H1 (cell line): Measurements from ENCODE around the gene FGR. TPM values are rescaled to one million over a fixed set of nuclear protein-coding genes. Genes with fewer than 3 reads are reported as not detected.

ENCODE experiments used
- BCL11A ChIP-seq, 2 experiments: IDR thresholded peaks; one replicate each; pipeline ENCODE4 v1.6.1; 2011; ENCODE audit warnings: low read depth in 2 of 2, low read length in 2 of 2, mild to moderate bottlenecking in 2 of 2
- CEBPB ChIP-seq: IDR thresholded peaks from 2 replicates; pipeline ENCODE4 v1.6.1; 2012; ENCODE audit warnings: low read depth, low read length
- CHD7 ChIP-seq: fragments of 300-600 bp; sonication (generic); IDR thresholded peaks from 2 replicates; pipeline ENCODE4 v1.7.1; 2012; ENCODE audit warnings: low read length, moderate library complexity, mild to moderate bottlenecking, inconsistent platforms; ENCODE audit not compliant: insufficient replicate concordance
- KDM1A ChIP-seq: fragments of 200-600, 300-600 bp; sonication (generic); IDR thresholded peaks from 2 replicates; pipeline ENCODE4 v1.7.1; 2016; ENCODE audit warnings: mild to moderate bottlenecking, low read length, borderline replicate concordance
- MAX ChIP-seq: IDR thresholded peaks from 2 replicates; pipeline ENCODE4 v1.6.1; 2012; ENCODE audit warnings: inconsistent platforms
- RFX5 ChIP-seq: IDR thresholded peaks from 2 replicates; pipeline ENCODE4 v1.6.1; 2011; ENCODE audit warnings: low read depth, low read length, improper control_type of control experiment, borderline replicate concordance
- SIN3A ChIP-seq, 2 experiments: IDR thresholded peaks in 1 of 2; conservative IDR thresholded peaks in 1 of 2; 2 replicates each; pipeline ENCODE4 v1.6.1; 2011 to 2012; ENCODE audit warnings: low read length in 2 of 2, improper control_type of control experiment in 1 of 2, low read depth in 1 of 2, mild to moderate bottlenecking in 1 of 2
- SIX5 ChIP-seq: IDR thresholded peaks from 2 replicates; pipeline ENCODE4 v1.6.1; 2011; ENCODE audit warnings: mild to moderate bottlenecking, low read depth, low read length
- TAF7 ChIP-seq: optimal IDR thresholded peaks from 2 replicates; pipeline ENCODE3; 2011; ENCODE audit warnings: low read depth, mild to moderate bottlenecking, inconsistent platforms, low read length, moderate library complexity, borderline replicate concordance
- polyA plus RNA-seq, 7 experiments: library from polyadenylated mRNA; depleted of rRNA in 3 of 7; stranded (reverse) in 5 of 7; unstranded in 2 of 7; fragments of >200 nt in 5 of 7; fragments of 200-250 nt in 2 of 7; gene quantifications; 1 replicate in 5 of 7; 2 replicates in 1 of 7; 4 replicates in 1 of 7; pipeline versions ENCODE4 v1.2.1 to v1.2.3, GENCODE V29; 2011 to 2013; ENCODE audit warnings: missing spikeins in 2 of 7, mixed read lengths in 2 of 7
- total RNA-seq: library from RNA; stranded (reverse); fragmentation: NEBNext Ultra II Directional; extraction: Animal tissue kit (Norgen Biotek cat#: 25700); gene quantifications from 2 replicates; pipeline ENCODE4 v1.2.1, GENCODE V29; 2021

The FGR gene
- total and polyA plus RNA-seq, 2 of the 8 experiments (the other 6 are each of a cell fraction or from before 2014, with no cell fraction given) = 0.22 to 0.95 TPM

- TF ChIP-seq CHD7 (no peak), CEBPB (no peak), MAX (peak; percentile 75), SIX5 (no peak), KDM1A (peak; percentile 43; the same call in 1 of the 2 replicates), SIN3A (conservative IDR thresholded peaks at IDR 0.05 in 1 of 2, IDR thresholded peaks at IDR 0.05 in 1 of 2; ENCODE audit: low read depth in 1 of 2, low read length in 2 of 2) (peak in 1 of 2 experiments; percentile 51; a peak in 1 of 4 replicates), RFX5 (no peak), BCL11A (IDR thresholded peaks at IDR 0.05; ENCODE audit: low read depth in 2 of 2, low read length in 2 of 2) (no peak), TAF7 (no peak)
Observed at GRCh38 chr1:27668808-27669723, 34.1 kb upstream of the FGR start (continued).
